ENCODE data around the gene NALF2. TPM values are rescaled to one million over a fixed set of nuclear protein-coding genes. Genes with fewer than 3 reads are reported as not detected.

NALF2 gene
- total RNA-seq, 1 donor = not detected

DNA sequence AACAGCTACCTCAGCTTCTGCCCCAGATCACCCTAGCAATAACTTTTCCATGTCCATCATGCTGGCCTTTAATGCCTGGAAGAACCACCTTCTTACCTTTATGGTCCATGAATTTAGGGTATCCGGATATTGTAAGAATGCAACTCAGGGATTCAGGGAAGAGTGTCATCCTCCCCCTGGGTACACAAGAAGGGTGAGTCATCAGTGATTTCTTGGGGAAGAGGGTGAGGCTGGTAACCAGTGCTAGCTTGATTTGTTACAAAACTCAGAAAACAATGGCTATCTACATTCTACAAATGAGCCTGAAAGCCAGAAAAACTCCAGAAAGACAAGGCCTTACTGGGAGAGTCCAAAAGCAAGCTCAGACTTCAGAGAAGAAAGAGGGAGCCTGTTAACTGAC, 10.4 kb upstream of the NALF2 start:
- no peak for DNase-seq (ENCODE audit: low read depth)
- TF ChIP-seq, protein P1, sequence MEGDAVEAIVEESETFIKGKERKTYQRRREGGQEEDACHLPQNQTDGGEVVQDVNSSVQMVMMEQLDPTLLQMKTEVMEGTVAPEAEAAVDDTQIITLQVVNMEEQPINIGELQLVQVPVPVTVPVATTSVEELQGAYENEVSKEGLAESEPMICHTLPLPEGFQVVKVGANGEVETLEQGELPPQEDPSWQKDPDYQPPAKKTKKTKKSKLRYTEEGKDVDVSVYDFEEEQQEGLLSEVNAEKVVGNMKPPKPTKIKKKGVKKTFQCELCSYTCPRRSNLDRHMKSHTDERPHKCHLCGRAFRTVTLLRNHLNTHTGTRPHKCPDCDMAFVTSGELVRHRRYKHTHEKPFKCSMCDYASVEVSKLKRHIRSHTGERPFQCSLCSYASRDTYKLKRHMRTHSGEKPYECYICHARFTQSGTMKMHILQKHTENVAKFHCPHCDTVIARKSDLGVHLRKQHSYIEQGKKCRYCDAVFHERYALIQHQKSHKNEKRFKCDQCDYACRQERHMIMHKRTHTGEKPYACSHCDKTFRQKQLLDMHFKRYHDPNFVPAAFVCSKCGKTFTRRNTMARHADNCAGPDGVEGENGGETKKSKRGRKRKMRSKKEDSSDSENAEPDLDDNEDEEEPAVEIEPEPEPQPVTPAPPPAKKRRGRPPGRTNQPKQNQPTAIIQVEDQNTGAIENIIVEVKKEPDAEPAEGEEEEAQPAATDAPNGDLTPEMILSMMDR (IDR thresholded peaks at IDR 0.05; ENCODE audit: insufficient read depth, low read depth, low read length) = no peak
- H3K4me3 ChIP-seq (ENCODE audit: low read depth, low read length) = no peak overlapping the region

DNA sequence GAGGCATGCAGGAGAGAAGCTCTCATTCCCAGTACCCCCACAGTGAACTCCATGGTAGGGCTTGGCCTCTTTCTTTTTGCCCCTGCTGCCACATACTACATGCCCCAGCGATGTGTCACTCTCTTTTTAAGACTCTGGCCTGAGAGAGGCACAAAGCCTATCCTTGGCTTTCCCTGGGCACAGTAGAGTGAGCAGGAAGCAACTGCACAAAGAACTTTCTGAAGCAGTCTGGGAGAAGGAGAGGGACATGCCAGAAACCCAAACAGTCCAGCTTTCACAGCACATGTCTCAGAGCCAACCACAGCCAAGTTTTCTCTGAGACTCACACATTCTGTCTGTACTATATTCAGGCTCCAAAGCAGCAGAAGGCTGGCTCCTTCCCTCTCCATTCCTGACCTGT, 7.9 kb upstream of the NALF2 start:
- DNase-seq (ENCODE audit: low read depth) = no peak
- TF ChIP-seq, protein P1 (IDR thresholded peaks at IDR 0.05; ENCODE audit: insufficient read depth, low read depth, low read length) = no peak

DNA sequence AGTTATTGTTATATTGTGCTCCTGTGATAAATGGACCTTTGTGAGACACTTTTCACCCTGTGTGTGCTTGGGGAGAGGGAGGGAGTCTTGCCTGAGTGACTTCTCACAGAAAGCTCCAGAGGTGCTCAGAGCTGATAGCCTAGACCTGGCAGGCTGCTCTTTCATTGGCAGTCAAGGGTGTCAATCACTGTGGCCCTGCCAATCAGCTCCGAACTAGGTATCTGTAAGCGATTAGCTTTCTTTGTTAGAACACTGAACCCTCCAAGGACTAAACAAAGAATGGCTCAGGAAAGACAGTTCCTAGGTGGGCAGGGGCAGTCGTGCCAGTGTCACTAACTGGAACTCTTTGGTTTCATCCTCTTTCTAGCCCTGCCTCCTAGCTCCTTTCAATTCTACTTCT, 2.7 kb upstream of the NALF2 start:
- H3K4me3 ChIP-seq (ENCODE audit: low read depth, low read length) = no peak overlapping the region
- TF ChIP-seq, protein P1 (IDR thresholded peaks at IDR 0.05; ENCODE audit: insufficient read depth, low read depth, low read length) = no peak
- no peak for DNase-seq (ENCODE audit: low read depth)

More for the DNA sequence above, 7.9 kb upstream of the NALF2 start:
- no peak overlapping the region for H3K4me3 ChIP-seq (ENCODE audit: low read depth, low read length)

DNA sequence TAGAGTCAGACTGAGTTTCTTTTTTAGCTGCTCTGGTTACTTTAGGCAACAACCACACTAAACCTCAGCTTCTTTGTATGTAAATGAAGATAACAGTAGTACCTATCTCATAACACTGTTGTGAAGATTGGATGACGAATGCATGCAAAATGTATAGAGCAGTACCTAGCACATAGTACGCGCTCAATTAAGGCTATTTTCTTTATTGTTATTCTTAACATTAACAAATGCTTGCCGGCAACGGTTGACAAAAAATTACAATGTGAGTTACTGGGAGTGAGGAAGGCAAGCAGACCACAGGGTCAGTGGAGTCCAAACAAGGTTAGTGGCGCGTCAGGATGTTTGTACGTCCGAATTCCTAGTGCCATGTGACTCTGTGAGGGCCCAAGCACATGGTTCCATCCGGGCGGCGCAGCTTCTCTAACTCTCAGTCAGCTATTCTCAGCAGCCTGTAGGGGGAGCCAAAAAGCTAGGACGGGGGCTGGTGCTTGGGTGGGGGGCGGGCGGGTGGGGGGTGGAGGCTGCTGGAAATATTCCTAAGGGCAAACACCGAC, 821 bp upstream of the NALF2 start:
- no peak for DNase-seq (ENCODE audit: low read depth)
- TF ChIP-seq, protein P1 (IDR thresholded peaks at IDR 0.05; ENCODE audit: insufficient read depth, low read depth, low read length) = no peak
- no peak overlapping the region for H3K4me3 ChIP-seq (ENCODE audit: low read depth, low read length)

DNA sequence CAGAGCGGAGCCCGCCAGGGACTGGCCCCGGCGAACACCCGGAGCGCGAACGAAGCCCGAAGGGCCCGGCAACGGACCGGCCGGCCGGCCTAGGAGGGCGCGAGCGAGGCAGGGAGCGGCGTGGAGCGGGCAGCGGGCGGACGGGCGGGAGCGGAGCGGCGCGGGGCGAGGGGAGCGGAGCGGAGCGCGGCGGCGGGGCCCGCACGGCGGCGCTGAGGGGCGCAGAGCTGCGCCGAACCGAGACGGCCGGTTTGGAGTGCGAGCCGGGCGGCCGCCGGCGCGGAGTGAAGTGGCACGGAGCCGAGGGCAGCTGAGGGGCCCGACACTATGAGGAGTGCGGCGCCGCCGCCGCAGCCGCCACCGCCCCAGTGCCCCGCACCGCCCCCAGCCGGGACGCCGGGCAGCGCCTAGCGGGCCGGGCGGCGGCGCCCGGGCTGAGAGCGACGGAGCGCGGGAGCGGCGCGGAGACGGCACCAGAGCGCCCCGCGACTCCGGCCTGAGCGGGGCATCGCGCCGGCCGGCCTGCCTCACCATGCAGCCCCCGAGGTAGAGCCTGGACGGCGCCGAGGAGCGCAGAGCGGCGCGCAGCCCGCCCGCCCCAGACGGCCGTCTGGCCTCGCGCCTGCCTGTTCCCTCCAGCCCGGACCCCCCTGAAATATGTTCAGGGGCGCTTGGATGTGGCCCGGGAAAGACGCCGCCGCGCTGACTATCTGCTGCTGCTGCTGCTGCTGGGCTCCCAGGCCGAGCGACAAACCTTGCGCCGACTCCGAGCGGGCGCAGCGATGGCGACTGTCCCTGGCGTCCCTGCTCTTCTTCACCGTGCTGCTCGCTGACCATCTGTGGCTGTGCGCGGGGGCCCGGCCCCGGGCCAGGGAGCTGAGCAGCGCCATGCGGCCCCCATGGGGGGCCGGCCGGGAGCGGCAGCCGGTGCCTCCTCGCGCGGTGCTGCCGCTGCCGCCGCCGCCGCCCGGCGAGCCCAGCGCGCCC, 793 bp downstream of the NALF2 start:
- no peak overlapping the region for H3K4me3 ChIP-seq (ENCODE audit: low read depth, low read length)
- DNase-seq (ENCODE audit: low read depth) = no peak

DNA sequence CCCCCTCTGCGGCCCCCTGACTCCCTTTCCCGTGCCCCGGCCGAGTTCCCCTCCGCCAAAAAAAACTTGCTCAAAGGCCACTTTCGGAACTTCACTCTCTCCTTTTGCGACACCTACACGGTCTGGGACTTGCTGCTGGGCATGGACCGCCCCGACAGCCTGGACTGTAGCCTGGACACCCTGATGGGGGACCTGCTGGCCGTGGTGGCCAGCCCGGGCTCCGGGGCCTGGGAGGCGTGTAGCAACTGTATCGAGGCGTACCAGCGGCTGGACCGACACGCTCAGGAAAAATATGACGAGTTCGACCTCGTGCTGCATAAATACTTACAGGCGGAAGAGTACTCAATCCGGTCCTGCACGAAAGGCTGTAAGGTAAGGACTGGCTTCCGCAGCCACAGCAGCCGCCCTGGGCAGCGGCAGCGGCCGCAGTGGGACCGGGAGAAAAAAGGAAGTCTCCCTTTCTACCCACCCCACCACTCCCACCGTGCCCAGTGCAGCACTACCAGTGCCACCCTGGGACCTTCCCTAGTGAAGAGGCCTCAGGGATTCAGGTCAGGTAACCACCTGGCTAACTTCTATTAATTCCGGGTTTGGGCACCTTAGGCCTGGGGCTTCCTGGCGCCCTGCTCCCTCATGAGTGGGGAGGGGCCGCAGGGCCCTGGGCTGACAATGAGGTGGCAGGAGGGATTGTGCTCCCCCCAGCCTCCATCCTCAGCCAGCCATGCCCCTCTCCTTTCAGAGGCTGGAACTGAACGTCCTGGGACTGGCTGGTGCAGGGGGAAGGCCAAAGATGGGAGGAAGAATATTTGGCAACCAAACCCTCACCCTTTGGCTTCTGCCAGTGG, 1.9 kb downstream of the NALF2 start:
- TF ChIP-seq, protein P1 (IDR thresholded peaks at IDR 0.05; ENCODE audit: insufficient read depth, low read depth, low read length) = no peak

More for the DNA sequence above, 793 bp downstream of the NALF2 start:
- TF ChIP-seq, protein P1 (IDR thresholded peaks at IDR 0.05; ENCODE audit: insufficient read depth, low read depth, low read length) = no peak

More for the DNA sequence above, 1.9 kb downstream of the NALF2 start:
- H3K4me3 ChIP-seq (ENCODE audit: low read depth, low read length) = no peak overlapping the region
- DNase-seq (ENCODE audit: low read depth) = no peak

Measured in fibroblast of villous mesenchyme (primary cell).